Kidney tubule cell (primary cell): Measurements from ENCODE around the gene INAFM1.

Experiments used
- DNase-seq: peaks from one replicate; pipeline ENCODE4 v3.0.0-alpha.2; 2018; ENCODE audit warnings: low spot score

INAFM1 gene

DNA sequence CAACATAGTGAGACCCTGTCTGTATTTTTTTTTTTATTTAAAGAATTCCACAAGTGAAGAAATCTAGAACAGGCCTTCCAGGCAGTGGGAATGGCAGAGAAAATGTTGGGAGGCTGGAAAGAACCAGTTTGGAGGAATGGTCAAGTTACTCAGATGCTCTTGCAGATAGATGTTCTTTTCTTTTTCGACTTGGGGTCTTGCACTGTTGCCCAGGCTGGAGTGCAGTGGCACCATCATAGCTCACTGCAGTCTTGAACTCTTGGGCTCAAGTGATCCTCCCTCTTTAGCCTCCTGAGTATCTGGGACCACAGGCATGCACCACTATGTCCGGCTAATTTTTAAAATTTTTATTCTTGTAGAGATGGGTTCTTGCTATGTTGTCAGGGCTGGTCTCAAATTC lies 35.6 kb downstream of the INAFM1 start:
- DNase-seq, result no peak

DNA sequence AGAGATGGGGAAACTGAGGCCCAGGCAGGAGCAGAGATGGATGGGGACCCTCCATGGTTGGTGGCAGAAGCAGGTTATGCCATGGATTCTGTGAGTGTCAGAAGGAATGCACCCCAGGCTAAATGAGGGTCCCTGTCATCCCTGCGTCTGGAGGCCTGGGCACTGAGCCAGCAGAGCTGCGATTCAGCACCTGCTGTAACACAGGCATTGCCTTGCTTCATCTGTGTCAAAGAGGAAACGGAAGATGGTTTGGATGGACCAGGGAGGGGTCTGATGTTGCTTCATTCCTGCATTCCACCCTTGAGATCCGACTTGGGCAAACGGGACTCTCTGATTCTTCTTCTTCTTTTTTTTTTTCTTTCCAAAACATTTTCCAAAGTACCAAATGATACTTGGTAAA lies 36.1 kb downstream of the INAFM1 start:
- DNase-seq, result no peak

DNA sequence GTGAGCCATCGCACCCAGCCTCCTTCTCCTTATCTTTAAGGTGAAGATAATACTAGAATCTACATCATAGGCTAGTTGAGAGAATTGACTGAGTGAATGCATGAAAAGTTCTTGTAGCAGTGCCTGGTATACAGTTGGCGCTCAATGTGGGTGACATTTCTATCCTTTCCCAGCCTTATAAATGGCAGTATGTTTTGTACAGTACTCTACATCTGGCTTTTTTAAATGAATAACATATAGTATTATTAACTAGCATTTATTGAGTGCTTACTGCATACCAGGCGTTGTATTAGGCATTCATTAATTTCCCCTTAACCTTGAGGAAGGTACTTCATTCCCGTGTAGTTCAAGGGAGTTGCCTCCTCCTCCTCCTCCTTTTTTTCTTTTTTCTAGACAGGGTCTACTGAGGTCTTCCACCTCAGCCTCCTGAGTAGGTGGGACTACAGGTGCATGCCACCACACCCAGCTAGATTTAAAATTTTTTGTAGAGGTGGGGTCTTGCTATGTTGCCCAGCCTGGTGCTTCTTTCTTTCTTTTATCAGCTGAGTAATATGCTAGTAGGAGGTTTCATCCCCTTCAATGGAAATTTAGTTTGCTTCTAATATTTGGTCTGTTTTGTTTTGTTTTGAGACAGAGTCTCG lies 37.8 kb downstream of the INAFM1 start:
- DNase-seq, result no peak

DNA sequence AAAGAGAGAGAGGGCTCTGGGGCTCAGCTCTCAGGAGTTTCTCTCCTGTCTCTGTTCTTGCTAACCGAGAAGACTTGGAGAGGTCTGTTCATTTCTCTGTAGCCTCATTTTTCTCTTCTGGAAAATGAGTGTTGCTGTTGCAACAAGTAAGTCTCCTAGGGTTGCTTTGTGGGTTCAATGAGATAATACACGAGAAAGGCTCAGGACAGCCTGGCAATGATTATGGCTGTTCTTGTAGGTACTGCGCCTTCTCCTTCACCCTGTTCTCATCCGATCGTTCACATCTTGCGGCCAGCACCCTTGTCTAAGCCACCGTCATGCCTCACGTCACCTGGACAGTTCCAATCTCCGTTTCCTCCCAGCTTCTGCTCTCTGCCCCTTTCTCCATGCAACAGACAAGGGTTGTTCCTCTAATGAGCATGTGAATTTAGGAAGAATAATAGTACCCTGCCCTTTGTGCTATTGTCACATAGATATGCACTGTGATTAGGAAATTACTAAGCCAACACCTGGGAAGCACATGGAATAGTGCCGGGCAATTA lies 39.1 kb downstream of the INAFM1 start:
- DNase-seq, result no peak

DNA sequence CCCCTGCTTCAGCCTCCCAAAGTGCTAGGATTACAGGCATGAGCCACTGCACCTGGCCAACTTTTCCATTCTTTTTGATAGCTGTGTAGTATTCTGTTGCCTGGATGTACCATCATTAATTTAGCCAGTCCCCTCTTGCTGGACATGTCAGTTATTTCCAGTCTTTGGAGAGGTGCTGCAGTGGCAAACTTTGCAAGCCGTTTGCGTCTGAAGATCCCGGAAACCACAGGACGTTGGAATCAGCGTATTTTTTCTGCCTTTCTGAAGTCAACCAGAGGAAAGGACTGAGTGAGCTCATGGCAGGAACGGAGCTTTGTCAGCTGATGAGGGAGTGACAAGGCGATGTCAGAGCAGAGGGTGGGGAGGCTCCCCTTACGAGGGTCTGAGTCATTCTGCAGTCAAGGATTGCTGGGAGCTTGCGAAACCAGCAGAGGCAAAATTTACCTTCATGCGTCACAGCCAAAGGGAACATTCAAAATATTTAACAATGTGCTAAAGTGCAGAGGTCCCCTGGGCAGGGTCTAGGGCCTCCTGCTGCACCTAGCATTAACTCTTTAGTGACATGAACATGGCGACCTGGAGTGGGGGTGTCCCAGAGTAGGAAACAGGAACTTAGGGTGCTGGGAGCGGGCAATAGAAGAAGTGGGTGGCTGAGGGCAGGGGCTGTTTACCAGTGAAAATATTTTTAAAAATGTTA lies 40.6 kb downstream of the INAFM1 start:
- peak; percentile 85 for DNase-seq

DNA sequence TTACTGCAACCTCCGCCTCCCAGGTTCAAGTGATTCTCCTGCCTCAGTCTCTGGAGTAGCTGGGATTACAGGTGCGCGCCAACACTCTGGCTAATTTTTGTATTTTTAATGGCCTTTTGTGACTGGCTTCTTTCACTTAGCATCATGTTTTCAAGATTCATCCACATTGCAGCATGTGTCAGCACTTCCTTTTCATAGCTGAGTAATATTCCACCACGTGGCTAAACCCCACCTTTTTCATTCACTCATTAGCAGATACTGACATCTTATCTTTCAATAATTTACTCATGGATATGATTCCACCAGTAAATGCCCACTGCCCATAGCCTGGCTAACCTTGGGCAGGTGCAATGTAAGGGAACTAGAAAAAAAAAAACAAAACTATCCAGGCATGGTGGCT lies 41.8 kb downstream of the INAFM1 start:
- no peak for DNase-seq

DNA sequence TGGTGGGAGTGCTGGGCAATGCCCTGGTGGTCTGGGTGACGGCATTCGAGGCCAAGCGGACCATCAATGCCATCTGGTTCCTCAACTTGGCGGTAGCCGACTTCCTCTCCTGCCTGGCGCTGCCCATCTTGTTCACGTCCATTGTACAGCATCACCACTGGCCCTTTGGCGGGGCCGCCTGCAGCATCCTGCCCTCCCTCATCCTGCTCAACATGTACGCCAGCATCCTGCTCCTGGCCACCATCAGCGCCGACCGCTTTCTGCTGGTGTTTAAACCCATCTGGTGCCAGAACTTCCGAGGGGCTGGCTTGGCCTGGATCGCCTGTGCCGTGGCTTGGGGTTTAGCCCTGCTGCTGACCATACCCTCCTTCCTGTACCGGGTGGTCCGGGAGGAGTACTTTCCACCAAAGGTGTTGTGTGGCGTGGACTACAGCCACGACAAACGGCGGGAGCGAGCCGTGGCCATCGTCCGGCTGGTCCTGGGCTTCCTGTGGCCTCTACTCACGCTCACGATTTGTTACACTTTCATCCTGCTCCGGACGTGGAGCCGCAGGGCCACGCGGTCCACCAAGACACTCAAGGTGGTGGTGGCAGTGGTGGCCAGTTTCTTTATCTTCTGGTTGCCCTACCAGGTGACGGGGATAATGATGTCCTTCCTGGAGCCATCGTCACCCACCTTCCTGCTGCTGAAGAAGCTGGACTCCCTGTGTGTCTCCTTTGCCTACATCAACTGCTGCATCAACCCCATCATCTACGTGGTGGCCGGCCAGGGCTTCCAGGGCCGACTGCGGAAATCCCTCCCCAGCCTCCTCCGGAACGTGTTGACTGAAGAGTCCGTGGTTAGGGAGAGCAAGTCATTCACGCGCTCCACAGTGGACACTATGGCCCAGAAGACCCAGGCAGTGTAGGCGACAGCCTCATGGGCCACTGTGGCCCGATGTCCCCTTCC lies 45.5 kb downstream of the INAFM1 start:
- DNase-seq, result no peak

DNA sequence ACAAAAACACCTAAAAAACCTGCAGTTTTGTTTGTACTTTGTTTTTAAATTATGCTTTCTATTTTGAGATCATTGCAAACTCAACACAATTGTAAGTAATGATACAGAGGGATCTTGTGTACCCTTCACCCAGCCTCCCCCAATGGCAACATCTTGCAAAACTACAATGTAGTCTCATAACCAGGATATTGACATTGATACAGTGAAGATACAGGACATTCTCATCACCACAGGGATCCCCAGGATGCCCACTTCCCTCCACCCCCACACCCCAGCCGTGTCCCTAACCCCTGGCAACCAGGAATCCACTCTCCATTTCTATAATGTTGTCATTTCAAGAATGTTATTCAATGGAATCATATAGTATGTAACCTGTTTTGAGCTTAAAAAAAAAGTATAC lies 46.9 kb downstream of the INAFM1 start:
- DNase-seq, result no peak

DNA sequence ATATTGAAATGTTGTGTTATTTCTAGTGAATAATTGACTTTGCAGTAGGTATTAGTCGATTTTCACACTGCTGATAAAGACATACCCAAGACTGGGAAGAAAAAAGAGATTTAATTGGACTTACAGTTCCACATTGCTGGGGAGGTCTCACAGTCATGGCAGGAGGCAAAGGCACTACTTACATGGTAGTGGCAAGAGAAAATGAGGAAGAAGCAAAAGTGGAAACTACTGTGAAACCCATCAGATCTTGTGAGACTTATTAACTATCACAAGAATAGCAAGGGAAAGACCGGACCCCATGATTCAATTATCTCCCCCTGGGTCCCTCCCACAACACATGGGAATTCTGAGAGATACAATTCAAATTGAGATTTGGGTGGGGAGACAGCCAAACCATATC lies 47.4 kb downstream of the INAFM1 start:
- DNase-seq, result no peak

DNA sequence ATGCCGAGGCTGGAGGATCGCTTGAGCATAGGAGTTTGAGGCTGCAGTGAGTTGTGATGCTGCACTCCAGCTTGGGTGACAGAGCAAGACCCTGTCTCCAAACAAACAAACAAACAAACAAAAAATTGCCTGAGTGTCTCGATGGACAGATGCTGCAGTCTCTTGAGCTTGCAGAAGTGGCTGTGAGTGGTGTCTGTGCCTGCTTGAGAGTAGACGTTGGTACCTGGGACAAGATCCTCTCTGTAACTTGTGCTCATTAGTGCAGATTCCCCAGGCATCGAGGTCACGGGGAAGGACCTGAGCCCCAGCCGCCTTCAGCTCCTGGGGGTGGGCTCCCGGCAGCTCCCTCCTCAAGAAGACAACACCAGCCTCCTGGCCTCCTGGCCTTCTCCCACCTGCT lies 48.7 kb downstream of the INAFM1 start:
- no peak for DNase-seq

DNA sequence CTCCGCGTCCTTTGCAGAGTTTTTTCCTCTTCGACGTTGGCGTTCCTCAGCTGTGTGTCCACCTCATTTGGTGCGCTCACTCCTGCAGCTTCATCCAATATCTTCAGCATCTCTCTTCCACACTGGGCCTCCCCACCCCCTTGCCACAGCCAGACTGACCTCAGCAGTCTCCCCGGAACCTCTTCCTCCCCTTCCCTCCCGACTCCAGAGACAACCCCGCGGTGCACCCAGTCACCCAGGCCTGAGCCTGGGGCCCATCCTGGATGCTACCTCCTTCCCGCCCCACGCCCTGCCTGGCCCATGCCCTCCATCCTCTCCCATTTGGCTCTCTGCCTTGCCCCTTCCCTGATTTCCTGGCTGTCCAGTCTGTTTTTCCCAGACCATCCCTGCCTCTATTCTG lies 49.2 kb downstream of the INAFM1 start:
- DNase-seq, result no peak

DNA sequence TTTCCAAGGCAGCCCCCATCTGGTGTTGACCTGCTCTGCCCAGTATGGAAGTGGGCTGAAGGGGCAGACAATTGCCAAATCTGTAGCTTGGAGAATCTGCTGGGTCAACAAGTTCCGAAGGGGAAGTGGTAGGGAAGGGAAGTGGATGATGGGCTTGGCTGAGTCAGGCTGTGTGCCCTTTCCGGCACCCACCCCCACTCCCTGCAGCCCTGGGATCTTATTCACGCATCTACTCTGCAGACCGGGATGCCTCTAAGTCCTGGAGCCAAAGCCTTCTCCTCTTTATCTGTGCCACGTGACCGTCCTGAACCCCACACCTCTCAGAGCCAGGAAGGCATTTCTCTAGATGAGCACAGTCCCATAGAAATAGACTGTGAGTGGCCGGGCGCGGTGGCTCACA lies 49.8 kb downstream of the INAFM1 start:
- DNase-seq, result no peak
